WTC11 (cell line): ENCODE results near the gene TAF6. TPM values are rescaled to one million over a fixed set of nuclear protein-coding genes. Genes with fewer than 3 reads are reported as not detected.

Source experiments
- ATAC-seq: fragments of 200-7000 bp; cut with Tn5 transposase; 2 replicates; pipeline ENCODE4 v1.10.0; 2021; ENCODE audit warnings: mild to moderate bottlenecking, moderate library complexity
- CTCF ChIA-PET: fragments of 300-600 bp; sonication (Branson Sonifier 250); formaldehyde crosslinking; loops from one replicate; lab custom pipeline; 2021; ENCODE audit warnings: antibody characterized with exemption; lab: Charles Lee
- POLR2A ChIA-PET: fragments of 350-600 bp; sonication (Branson Sonifier 250); formaldehyde crosslinking; loops from one replicate; lab custom pipeline; 2021; ENCODE audit warnings: antibody characterized with exemption; lab: Charles Lee
- DNase-seq: peaks from one replicate; pipeline ENCODE4 v3.0.0; 2021; ENCODE audit warnings: low spot score
- H3K27ac Mint-ChIP-seq: 2 replicates; pipeline ENCODE4 v1.8.0; 2021; ENCODE audit warnings: mixed read lengths
- H3K27me3 Mint-ChIP-seq: 2 replicates; pipeline ENCODE4 v1.8.0; 2021; ENCODE audit warnings: low read depth, mild to moderate bottlenecking, moderate library complexity, mixed read lengths
- H3K36me3 Mint-ChIP-seq: 2 replicates; pipeline ENCODE4 v1.8.0; 2021; ENCODE audit warnings: mixed read lengths
- H3K4me1 Mint-ChIP-seq: 2 replicates; pipeline ENCODE4 v1.8.0; 2022; ENCODE audit warnings: mixed read lengths
- H3K4me3 Mint-ChIP-seq: 2 replicates; pipeline ENCODE4 v1.8.0; 2021; ENCODE audit warnings: mild to moderate bottlenecking, moderate library complexity, mixed read lengths
- H3K9me3 Mint-ChIP-seq: 2 replicates; pipeline ENCODE4 v1.8.0; 2021; ENCODE audit warnings: mixed read lengths
- GTF2I ChIP-seq: fragments of 250-450 bp; sonication (Bioruptor Pico); conservative IDR thresholded peaks from 2 replicates; pipeline ENCODE4 v1.4.0; 2021; ENCODE audit warnings: mild to moderate bottlenecking
- IRF2 ChIP-seq: sonication (generic); formaldehyde crosslinking; IDR thresholded peaks from 2 replicates; pipeline ENCODE4 v1.8.0; 2022; ENCODE audit warnings: low read depth, missing genetic modification reagents, borderline replicate concordance
- NFYB ChIP-seq: sonication (generic); formaldehyde crosslinking; conservative IDR thresholded peaks from 2 replicates; pipeline ENCODE4 v1.8.0; 2022; ENCODE audit warnings: low read depth, missing genetic modification reagents
- NR1H2 ChIP-seq: sonication (generic); formaldehyde crosslinking; IDR thresholded peaks from 2 replicates; pipeline ENCODE4 v1.9.0; 2021; ENCODE audit warnings: mild to moderate bottlenecking, moderate library complexity, missing genetic modification reagents
- PRRX2 ChIP-seq: fragments of 250-450 bp; sonication (Bioruptor Pico); IDR thresholded peaks from 2 replicates; pipeline ENCODE4 v1.8.0; 2021; ENCODE audit warnings: mild to moderate bottlenecking
- SMAD3 ChIP-seq: sonication (generic); formaldehyde crosslinking; IDR thresholded peaks from 2 replicates; pipeline ENCODE4 v1.8.0; 2022; ENCODE audit warnings: missing genetic modification reagents, mild to moderate bottlenecking, borderline replicate concordance
- TCF7 ChIP-seq: sonication (generic); formaldehyde crosslinking; IDR thresholded peaks from 2 replicates; pipeline ENCODE4 v1.8.0; 2022; ENCODE audit warnings: mild to moderate bottlenecking, low read depth, missing genetic modification reagents, moderate library complexity
- ZBTB21 ChIP-seq: sonication (generic); formaldehyde crosslinking; IDR thresholded peaks from 2 replicates; pipeline ENCODE4 v1.8.1; 2023; ENCODE audit warnings: mild to moderate bottlenecking, missing genetic modification reagents, borderline replicate concordance
- ZNF121 ChIP-seq: sonication (generic); formaldehyde crosslinking; IDR thresholded peaks from 2 replicates; pipeline ENCODE4 v1.8.0; 2023; ENCODE audit warnings: missing genetic modification reagents
- ZNF232 ChIP-seq: sonication (generic); formaldehyde crosslinking; IDR thresholded peaks from 2 replicates; pipeline ENCODE4 v1.8.0; 2022; ENCODE audit warnings: mild to moderate bottlenecking, missing genetic modification reagents
- ZNF416 ChIP-seq: fragments of 250-450 bp; sonication (Bioruptor Pico); IDR thresholded peaks from 2 replicates; pipeline ENCODE4 v1.9.0; 2021; ENCODE audit warnings: mild to moderate bottlenecking, inconsistent platforms
- ZNF423 ChIP-seq: fragments of 250-450 bp; sonication (Bioruptor Pico); IDR thresholded peaks from 2 replicates; pipeline ENCODE4 v2.1.2; 2022; ENCODE audit warnings: mild to moderate bottlenecking, moderate library complexity
- total RNA-seq: library from RNA; stranded (reverse); gene quantifications from 3 replicates; pipeline ENCODE4 v1.2.3, GENCODE V29; 2021
- TF ChIP-seq, protein P1 (sequence below): sonication (generic); formaldehyde crosslinking; IDR thresholded peaks from 2 replicates; pipeline ENCODE4 v1.8.1; 2022; ENCODE audit warnings: mild to moderate bottlenecking, missing genetic modification reagents, moderate library complexity, borderline replicate concordance
- TF ChIP-seq, protein P2 (sequence below): sonication (generic); formaldehyde crosslinking; IDR thresholded peaks from 2 replicates; pipeline ENCODE4 v1.8.0; 2022; ENCODE audit warnings: missing genetic modification reagents
- TF ChIP-seq, protein P3 (sequence below): sonication (generic); formaldehyde crosslinking; IDR thresholded peaks from 2 replicates; pipeline ENCODE4 v1.8.1; 2023; ENCODE audit warnings: mild to moderate bottlenecking, missing genetic modification reagents, borderline replicate concordance
- TF ChIP-seq, protein P4 (sequence below): fragments of 250-450 bp; sonication (Bioruptor Pico); IDR thresholded peaks from 2 replicates; pipeline ENCODE4 v2.1.2; 2022; ENCODE audit warnings: mild to moderate bottlenecking, moderate library complexity

Gene TAF6
- total RNA-seq, 1 experiment from 2014 or later, result 121 TPM

DNA sequence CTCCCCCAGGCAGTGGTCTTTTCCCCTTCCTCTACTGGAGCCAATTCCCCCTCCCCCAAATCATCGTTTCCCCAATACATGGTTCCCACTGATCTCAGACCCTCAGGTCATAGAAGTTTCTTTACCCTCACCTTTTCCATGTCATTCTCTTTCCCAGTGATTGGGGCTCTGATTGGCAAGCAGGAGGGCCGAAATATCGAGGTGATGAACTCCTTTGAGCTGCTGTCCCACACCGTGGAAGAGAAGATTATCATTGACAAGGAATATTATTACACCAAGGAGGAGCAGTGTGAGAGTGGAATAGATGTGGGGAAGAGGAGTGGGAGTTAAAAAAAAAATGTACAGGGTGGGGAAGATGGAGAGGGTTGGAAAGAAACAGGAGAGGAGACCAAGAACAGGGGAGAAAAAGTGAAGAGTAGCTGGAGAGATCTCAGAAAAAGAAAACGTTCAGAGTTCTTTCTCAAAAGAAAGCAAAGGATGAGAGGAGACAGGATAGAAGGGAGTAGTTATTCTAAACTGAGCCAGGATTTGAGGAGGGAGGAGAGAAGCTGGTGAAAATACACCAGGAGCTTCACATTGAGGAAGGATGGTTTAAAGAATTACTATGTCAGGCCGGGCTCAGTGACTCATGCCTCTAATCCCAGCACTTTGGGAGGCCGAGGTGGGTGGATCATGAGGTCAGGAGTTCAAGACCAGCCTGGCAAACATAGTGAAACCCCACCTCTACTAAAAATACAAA lies 29.5 kb downstream of the TAF6 start:
- no peak for TF ChIP-seq ZNF423 (CRISPR knock-in tag)
- TF ChIP-seq, protein P1, sequence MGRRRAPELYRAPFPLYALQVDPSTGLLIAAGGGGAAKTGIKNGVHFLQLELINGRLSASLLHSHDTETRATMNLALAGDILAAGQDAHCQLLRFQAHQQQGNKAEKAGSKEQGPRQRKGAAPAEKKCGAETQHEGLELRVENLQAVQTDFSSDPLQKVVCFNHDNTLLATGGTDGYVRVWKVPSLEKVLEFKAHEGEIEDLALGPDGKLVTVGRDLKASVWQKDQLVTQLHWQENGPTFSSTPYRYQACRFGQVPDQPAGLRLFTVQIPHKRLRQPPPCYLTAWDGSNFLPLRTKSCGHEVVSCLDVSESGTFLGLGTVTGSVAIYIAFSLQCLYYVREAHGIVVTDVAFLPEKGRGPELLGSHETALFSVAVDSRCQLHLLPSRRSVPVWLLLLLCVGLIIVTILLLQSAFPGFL (CRISPR knock-in tag), result no peak
- no peak for TF ChIP-seq ZNF232 (CRISPR knock-in tag)
- TF ChIP-seq ZBTB21 (CRISPR knock-in tag), result no peak
- TF ChIP-seq IRF2 (CRISPR knock-in tag), result no peak
- TF ChIP-seq, protein P2, sequence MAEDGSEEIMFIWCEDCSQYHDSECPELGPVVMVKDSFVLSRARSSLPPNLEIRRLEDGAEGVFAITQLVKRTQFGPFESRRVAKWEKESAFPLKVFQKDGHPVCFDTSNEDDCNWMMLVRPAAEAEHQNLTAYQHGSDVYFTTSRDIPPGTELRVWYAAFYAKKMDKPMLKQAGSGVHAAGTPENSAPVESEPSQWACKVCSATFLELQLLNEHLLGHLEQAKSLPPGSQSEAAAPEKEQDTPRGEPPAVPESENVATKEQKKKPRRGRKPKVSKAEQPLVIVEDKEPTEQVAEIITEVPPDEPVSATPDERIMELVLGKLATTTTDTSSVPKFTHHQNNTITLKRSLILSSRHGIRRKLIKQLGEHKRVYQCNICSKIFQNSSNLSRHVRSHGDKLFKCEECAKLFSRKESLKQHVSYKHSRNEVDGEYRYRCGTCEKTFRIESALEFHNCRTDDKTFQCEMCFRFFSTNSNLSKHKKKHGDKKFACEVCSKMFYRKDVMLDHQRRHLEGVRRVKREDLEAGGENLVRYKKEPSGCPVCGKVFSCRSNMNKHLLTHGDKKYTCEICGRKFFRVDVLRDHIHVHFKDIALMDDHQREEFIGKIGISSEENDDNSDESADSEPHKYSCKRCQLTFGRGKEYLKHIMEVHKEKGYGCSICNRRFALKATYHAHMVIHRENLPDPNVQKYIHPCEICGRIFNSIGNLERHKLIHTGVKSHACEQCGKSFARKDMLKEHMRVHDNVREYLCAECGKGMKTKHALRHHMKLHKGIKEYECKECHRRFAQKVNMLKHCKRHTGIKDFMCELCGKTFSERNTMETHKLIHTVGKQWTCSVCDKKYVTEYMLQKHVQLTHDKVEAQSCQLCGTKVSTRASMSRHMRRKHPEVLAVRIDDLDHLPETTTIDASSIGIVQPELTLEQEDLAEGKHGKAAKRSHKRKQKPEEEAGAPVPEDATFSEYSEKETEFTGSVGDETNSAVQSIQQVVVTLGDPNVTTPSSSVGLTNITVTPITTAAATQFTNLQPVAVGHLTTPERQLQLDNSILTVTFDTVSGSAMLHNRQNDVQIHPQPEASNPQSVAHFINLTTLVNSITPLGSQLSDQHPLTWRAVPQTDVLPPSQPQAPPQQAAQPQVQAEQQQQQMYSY (CRISPR knock-in tag), result no peak
- TF ChIP-seq NFYB (CRISPR knock-in tag), result no peak
- TF ChIP-seq, protein P3, sequence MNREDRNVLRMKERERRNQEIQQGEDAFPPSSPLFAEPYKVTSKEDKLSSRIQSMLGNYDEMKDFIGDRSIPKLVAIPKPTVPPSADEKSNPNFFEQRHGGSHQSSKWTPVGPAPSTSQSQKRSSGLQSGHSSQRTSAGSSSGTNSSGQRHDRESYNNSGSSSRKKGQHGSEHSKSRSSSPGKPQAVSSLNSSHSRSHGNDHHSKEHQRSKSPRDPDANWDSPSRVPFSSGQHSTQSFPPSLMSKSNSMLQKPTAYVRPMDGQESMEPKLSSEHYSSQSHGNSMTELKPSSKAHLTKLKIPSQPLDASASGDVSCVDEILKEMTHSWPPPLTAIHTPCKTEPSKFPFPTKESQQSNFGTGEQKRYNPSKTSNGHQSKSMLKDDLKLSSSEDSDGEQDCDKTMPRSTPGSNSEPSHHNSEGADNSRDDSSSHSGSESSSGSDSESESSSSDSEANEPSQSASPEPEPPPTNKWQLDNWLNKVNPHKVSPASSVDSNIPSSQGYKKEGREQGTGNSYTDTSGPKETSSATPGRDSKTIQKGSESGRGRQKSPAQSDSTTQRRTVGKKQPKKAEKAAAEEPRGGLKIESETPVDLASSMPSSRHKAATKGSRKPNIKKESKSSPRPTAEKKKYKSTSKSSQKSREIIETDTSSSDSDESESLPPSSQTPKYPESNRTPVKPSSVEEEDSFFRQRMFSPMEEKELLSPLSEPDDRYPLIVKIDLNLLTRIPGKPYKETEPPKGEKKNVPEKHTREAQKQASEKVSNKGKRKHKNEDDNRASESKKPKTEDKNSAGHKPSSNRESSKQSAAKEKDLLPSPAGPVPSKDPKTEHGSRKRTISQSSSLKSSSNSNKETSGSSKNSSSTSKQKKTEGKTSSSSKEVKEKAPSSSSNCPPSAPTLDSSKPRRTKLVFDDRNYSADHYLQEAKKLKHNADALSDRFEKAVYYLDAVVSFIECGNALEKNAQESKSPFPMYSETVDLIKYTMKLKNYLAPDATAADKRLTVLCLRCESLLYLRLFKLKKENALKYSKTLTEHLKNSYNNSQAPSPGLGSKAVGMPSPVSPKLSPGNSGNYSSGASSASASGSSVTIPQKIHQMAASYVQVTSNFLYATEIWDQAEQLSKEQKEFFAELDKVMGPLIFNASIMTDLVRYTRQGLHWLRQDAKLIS, result no peak
- TF ChIP-seq SMAD3 (CRISPR knock-in tag), result no peak
- TF ChIP-seq TCF7 (CRISPR knock-in tag), result no peak
- no peak for TF ChIP-seq ZNF416
- TF ChIP-seq GTF2I (CRISPR knock-in tag), result no peak
- no peak for TF ChIP-seq NR1H2 (CRISPR knock-in tag)
- TF ChIP-seq PRRX2 (CRISPR knock-in tag), result no peak
- TF ChIP-seq ZNF121 (CRISPR knock-in tag), result no peak
- TF ChIP-seq, protein P4, sequence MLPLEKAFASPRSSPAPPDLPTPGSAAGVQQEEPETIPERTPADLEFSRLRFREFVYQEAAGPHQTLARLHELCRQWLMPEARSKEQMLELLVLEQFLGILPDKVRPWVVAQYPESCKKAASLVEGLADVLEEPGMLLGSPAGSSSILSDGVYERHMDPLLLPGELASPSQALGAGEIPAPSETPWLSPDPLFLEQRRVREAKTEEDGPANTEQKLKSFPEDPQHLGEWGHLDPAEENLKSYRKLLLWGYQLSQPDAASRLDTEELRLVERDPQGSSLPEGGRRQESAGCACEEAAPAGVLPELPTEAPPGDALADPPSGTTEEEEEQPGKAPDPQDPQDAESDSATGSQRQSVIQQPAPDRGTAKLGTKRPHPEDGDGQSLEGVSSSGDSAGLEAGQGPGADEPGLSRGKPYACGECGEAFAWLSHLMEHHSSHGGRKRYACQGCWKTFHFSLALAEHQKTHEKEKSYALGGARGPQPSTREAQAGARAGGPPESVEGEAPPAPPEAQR, result no peak
- H3K4me1 Mint-ChIP-seq, result peaks cover 11% of the 10 kb centered on the region
- H3K27ac Mint-ChIP-seq, result peak overlapping the region; percentile 78
- CTCF ChIA-PET, result interaction anchor here (1.4 to 1.8 kb wide), 3 partner anchors 12 to 176 kb away, joined by 3 to 7 read pairs (median 4); partner anchors contain the start of genes AP4M1 and MCM7
- ATAC-seq (no peak), DNase-seq (no peak)
- H3K9me3 Mint-ChIP-seq, result no peaks in the 10 kb centered on the region
- peaks cover 44% of the 10 kb centered on the region for H3K36me3 Mint-ChIP-seq
- peak overlapping the region; percentile 93 for H3K4me3 Mint-ChIP-seq
- POLR2A ChIA-PET, result interaction anchor here (0.6 to 6.2 kb wide), 2 partner anchors 11 to 144 kb away, joined by 6 to 41 read pairs; partner anchors contain the start of genes AP4M1 and MCM7
- H3K27me3 Mint-ChIP-seq, result no peaks in the 10 kb centered on the region; the same call in 1 of the 2 replicates
